ENCODE results near the gene LAGE3. TPM values are rescaled to one million over a fixed set of nuclear protein-coding genes. Genes with fewer than 3 reads are reported as not detected.
A peak's percentile ranks its signal among the peaks of the same experiment; 100 is the strongest.

The LAGE3 gene
- total and polyA plus RNA-seq, 2 of the 8 experiments (the other 6 are each of a cell fraction or from before 2014, with no cell fraction given), result 44.5 to 102 TPM

- Histone ChIP-seq H2AFZ (ENCODE audit: low read length) (no peak overlapping the region), H3K9ac (replicated peaks in 1 of 4; ENCODE audit: extremely low read depth in 1 of 4, low read depth in 3 of 4, low read length in 3 of 4) (peak overlapping the region in 2 of 4 experiments; percentile 2 to 50; a peak in 2 of 7 replicates), H3K14ac (ENCODE audit: insufficient read length) (no peak overlapping the region), H2BK20ac (ENCODE audit: low read length) (no peak overlapping the region), H4K20me1 (replicated peaks in 1 of 2; ENCODE audit: control insufficient read depth in 1 of 2, insufficient read depth in 2 of 2, low read length in 2 of 2) (peaks cover 1 to 2% of the 10 kb centered on the region in 2 experiments), H2BK12ac (ENCODE audit: low read depth, low read length) (no peak overlapping the region), H3K23me2 (ENCODE audit: low read depth, low read length) (no peaks in the 10 kb centered on the region; the same call in 1 of the 2 replicates), H3K27me3 (replicated peaks in 1 of 4; ENCODE audit: control insufficient read depth in 3 of 4, extremely low read depth in 1 of 4, insufficient read depth in 3 of 4, low read length in 3 of 4) (no peaks in the 10 kb centered on the region; a peak in 1 of 7 replicates), H4K5ac (ENCODE audit: insufficient read length, low read depth, low read length) (no peak overlapping the region), H3K27ac (ENCODE audit: low read depth, low read length) (no peak overlapping the region), H2BK15ac (ENCODE audit: low read length) (no peak overlapping the region), H3K79me2 (ENCODE audit: control insufficient read depth in 1 of 2, insufficient read depth in 2 of 2, low read length in 2 of 2) (no peaks in the 10 kb centered on the region), H4K91ac (replicated peaks; ENCODE audit: insufficient read length, low read length) (no peak overlapping the region), H3K18ac (ENCODE audit: extremely low read depth, low read length) (no peak overlapping the region), H2BK120ac (replicated peaks; ENCODE audit: low read depth, low read length) (no peak overlapping the region), H4K8ac (ENCODE audit: extremely low read depth, insufficient read depth, low read length) (no peak overlapping the region; the same call in 1 of the 2 replicates), H3K23ac (ENCODE audit: insufficient read length) (no peak overlapping the region), H3K4ac (replicated peaks; ENCODE audit: insufficient read length, low read depth, low read length) (no peak overlapping the region), H3K79me1 (ENCODE audit: low read depth, low read length) (no peaks in the 10 kb centered on the region), H3K4me1 (replicated peaks in 1 of 4; ENCODE audit: control insufficient read depth in 3 of 4, insufficient read depth in 4 of 4, low read length in 3 of 4) (peaks cover 0 to 12% (median 3%) of the 10 kb centered on the region in 4 experiments; a peak in 4 of 7 replicates), H3K9me3 (ENCODE audit: insufficient read depth in 2 of 2, low read depth in 1 of 2, low read length in 1 of 2) (no peaks in the 10 kb centered on the region), H3K4me2 (ENCODE audit: insufficient read depth in 1 of 2, low read depth in 2 of 2, low read length in 2 of 2) (peak overlapping the region; percentile 69 to 72), H3K56ac (replicated peaks; ENCODE audit: insufficient read length, low read depth, low read length) (no peak overlapping the region), H3K36me3 (ENCODE audit: control insufficient read depth in 2 of 4, insufficient read depth in 4 of 4, low read length in 3 of 4) (peaks cover 0 to 3% (median 0%) of the 10 kb centered on the region in 4 experiments; a peak in 2 of 8 replicates), H2AK5ac (ENCODE audit: low read depth, low read length) (no peak overlapping the region), H2BK5ac (ENCODE audit: low read depth, low read length) (no peak overlapping the region), H3K4me3 (ENCODE audit: extremely low read depth in 1 of 4, insufficient read depth in 2 of 4, low read depth in 3 of 4, low read length in 4 of 4) (peak overlapping the region; percentile 33 to 63 (median 37); a peak in 7 of 8 replicates)
- 35% methylated on average over 5 of the region's 19 CpGs; no CpG with 5 or more reads in 1 of the 2 experiments for WGBS, 2 experiments (ENCODE audit: extremely low coverage in 1 of 2, insufficient coverage in 1 of 2, insufficient read length in 1 of 2, insufficient replicate concordance in 2 of 2, low coverage in 1 of 2, low lambda C conversion rate in 2 of 2, missing lambda C conversion rate in 1 of 2)
- FAIRE-seq, result no peak
- ChIA-PET POLR2A (ENCODE audit: partially characterized antibody) (interaction anchor here (0.6 to 1.9 kb wide), 14 partner anchors 9 to 459 kb away, joined by 3 to 7 read pairs (median 4); partner anchors contain the start of genes DNASE1L1 and IKBKG), CTCF (ENCODE audit: partially characterized antibody) (interaction anchor here (1.4 to 2.7 kb wide), 5 partner anchors 15 to 117 kb away, joined by 3 to 14 read pairs (median 4); no protein-coding TSS in a partner anchor)
- peak in 1 of 2 experiments; percentile 50 for DNase-seq (ENCODE audit: low read depth in 1 of 2, low spot score in 2 of 2)
- no peak for TF ChIP-seq EGR1 (IDR thresholded peaks at IDR 0.05; ENCODE audit: borderline replicate concordance, low read depth, low read length)
- TF ChIP-seq POU5F1 (IDR thresholded peaks at IDR 0.05; ENCODE audit: low read depth, low read length), result no peak
- TF ChIP-seq RAD21 (IDR thresholded peaks at IDR 0.05 in 1 of 2, conservative IDR thresholded peaks at IDR 0.05 in 1 of 2; ENCODE audit: low read depth in 2 of 2, low read length in 2 of 2), result no peak
- no peak for TF ChIP-seq BRCA1 (IDR thresholded peaks at IDR 0.05; ENCODE audit: low read depth, low read length)
- TF ChIP-seq NANOG (IDR thresholded peaks at IDR 0.05; ENCODE audit: insufficient read depth, low read depth, low read length, poor library complexity, severe bottlenecking), result no peak
- TF ChIP-seq CTCF (IDR thresholded peaks at IDR 0.05; ENCODE audit: control extremely low read depth in 1 of 3, insufficient read depth in 1 of 3, low read depth in 1 of 3, low read length in 3 of 3), result no peak
Observed at GRCh38 chrX:154490021-154490413, 10.9 kb upstream of the LAGE3 start.
